T-helper 2 cell (primary cell): ENCODE data around the gene PCDHGB1.
"Not testable (repeated sequence)": the region's sequence is repeated elsewhere in the genome, so short reads cannot be mapped to it uniquely, and the experiment has no call there.

Experiments used
- DNase-seq, 5 experiments: peaks; one replicate each; pipeline versions ENCODE4 v3.0.0 to v3.0.0-alpha.2; 2012 to 2022

Gene PCDHGB1

DNA sequence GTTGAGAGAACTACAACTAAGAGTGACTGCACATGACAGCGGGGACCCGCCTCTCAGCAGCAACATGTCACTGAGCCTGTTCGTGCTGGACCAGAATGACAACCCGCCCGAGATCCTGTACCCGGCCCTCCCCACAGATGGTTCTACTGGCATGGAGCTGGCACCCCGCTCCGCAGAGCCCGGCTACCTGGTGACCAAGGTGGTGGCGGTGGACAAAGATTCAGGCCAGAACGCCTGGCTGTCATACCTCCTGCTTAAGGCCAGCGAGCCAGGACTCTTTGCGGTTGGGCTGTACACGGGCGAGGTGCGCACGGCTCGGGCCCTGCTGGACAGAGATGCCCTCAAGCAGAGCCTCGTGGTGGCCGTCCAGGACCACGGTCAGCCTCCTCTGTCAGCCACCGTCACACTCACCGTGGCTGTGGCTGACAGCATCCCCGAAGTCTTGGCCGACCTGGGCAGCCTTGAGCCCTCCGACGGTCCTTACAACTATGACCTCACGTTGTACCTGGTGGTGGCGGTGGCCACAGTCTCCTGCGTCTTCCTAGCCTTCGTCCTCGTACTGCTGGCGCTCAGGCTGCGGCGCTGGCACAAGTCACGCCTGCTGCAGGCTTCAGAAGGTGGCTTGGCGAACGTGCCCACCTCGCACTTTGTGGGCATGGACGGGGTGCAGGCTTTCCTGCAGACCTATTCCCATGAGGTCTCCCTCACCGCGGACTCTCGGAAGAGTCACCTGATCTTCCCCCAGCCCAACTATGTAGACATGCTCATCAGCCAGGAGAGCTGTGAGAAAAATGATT is 34.8 kb downstream of the PCDHGB1 start:
- DNase-seq = no peak

DNA sequence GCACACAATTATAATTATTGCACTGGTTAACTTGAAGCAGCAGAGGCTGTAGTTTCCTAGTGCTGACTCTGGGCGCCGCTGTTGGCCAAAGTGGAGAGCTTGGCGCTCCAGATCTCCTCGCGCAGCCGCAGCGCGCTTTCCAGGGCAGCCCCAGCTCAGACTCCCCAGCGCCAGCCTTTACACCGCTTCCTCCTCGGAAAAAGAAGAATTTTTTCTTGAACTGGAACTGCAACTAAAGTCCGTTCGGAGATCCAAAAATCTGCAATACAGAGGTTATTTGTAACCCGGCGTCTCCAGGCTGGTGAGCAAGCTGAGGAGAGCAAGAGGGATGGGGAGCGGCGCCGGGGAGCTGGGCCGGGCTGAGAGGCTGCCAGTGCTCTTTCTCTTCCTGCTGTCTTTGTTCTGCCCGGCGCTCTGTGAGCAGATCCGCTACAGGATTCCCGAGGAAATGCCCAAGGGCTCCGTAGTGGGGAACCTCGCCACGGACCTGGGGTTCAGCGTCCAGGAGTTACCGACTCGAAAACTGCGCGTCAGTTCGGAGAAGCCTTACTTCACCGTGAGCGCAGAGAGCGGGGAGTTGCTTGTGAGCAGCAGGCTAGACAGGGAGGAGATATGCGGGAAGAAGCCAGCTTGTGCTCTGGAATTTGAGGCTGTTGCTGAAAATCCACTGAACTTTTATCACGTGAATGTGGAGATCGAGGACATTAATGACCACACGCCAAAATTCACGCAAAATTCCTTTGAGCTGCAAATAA is 37.8 kb downstream of the PCDHGB1 start, which contains the start of gene PCDHGB4:
TSS of gene PCDHGB4 (plus strand) at position 142 of the 755 bp plus-strand sequence. CDS start at position 329, 187 bp downstream.
- peak in 1 of 5 experiments; percentile 30 for DNase-seq

DNA sequence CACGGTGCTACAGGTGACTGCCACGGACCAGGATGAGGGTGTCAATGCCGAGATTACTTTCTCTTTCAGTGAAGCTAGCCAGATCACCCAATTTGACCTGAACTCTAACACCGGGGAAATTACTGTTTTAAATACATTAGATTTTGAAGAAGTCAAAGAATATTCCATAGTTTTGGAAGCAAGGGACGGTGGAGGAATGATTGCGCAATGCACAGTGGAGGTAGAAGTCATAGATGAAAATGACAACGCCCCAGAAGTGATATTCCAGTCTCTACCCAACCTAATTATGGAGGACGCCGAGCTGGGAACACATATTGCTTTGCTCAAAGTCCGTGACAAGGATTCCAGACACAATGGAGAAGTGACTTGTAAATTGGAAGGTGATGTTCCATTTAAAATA is 38.8 kb downstream of the PCDHGB1 start:
- DNase-seq = no peak

DNA sequence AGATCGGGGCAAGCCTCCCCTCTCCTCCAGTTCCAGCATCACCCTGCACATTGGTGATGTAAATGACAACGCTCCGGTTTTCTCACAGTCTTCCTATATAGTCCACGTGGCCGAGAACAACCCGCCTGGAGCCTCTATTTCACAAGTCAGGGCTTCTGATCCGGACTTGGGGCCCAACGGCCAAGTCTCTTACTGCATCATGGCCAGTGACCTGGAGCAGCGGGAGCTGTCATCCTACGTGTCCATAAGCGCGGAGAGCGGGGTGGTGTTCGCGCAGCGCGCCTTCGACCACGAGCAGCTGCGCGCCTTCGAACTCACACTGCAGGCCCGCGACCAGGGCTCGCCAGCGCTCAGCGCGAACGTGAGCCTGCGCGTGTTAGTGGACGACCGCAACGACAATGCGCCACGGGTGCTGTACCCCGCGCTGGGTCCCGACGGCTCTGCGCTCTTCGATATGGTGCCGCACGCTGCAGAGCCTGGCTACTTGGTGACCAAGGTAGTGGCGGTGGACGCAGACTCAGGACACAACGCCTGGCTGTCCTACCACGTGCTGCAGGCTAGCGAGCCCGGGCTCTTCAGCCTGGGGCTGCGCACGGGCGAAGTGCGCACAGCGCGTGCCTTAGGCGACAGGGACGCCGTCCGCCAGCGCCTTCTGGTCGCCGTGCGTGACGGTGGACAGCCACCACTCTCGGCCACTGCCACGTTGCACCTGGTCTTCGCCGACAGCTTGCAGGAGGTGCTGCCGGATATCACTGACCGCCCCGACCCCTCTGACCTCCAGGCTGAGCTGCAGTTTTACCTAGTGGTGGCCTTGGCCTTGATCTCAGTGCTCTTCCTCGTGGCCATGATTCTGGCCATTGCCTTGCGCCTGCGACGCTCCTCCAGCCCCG is 39.5 kb downstream of the PCDHGB1 start:
- DNase-seq = no peak

DNA sequence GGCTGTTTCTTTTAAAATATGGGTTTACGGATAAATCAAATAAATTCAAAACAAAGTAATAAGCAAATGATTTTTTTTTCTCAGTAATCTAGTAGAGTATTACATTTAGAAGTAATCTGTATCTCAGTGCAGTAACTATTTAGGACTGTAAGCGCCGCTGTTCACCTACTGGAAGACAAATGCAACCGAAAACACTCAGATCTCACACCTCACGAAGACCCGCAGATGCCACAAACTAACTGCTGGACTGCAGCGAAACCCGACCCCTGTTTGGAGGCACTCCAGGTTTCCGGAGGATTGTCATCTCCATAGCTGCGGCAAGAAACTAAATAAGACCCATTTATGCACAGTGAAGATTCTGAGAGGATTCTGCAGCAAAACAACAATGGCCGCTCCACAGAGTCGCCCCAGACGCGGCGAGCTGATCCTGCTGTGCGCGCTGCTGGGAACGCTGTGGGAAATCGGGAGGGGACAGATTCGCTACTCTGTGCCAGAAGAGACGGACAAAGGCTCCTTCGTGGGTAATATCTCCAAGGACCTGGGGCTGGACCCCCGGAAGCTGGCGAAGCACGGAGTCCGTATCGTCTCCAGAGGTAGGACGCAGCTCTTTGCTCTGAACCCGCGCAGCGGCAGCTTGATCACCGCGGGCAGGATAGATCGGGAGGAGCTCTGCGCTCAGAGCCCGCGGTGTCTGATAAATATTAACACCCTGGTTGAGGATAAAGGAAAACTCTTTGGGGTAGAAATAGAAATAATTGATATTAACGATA is 42.7 kb downstream of the PCDHGB1 start, which contains the start of gene PCDHGA8:
TSS of gene PCDHGA8 (plus strand) at position 205 of the 770 bp plus-strand sequence. CDS start at position 386, 181 bp downstream.
- DNase-seq = peak in 1 of 5 experiments; percentile 14

DNA sequence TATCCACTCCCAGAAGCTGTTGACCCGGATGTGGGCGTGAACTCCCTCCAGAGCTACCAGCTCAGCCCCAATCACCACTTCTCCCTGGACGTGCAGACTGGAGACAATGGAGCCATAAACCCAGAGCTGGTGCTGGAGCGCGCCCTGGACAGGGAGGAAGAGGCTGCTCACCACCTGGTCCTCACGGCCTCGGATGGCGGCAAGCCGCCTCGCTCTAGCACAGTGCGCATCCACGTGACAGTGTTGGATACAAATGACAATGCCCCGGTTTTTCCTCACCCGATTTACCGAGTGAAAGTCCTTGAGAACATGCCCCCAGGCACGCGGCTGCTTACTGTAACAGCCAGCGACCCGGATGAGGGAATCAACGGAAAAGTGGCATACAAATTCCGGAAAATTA is 43.4 kb downstream of the PCDHGB1 start:
- DNase-seq = no peak

DNA sequence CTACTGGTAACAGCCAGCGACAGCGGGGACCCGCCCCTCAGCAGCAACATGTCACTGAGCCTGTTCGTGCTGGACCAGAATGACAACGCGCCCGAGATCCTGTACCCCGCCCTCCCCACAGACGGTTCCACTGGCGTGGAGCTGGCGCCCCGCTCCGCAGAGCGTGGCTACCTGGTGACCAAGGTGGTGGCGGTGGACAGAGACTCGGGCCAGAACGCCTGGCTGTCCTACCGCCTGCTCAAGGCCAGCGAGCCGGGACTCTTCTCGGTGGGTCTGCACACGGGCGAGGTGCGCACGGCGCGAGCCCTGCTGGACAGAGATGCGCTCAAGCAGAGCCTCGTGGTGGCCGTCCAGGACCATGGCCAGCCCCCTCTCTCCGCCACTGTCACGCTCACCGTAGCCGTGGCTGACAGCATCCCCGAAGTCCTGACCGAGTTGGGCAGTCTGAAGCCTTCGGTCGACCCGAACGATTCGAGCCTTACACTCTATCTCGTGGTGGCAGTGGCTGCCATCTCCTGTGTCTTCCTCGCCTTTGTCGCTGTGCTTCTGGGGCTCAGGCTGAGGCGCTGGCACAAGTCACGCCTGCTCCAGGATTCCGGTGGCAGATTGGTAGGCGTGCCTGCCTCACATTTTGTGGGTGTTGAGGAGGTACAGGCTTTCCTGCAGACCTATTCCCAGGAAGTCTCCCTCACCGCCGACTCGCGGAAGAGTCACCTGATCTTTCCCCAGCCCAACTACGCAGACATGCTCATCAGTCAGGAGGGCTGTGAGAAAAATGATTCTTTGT is 44.7 kb downstream of the PCDHGB1 start:
- not testable (repeated sequence) for DNase-seq

DNA sequence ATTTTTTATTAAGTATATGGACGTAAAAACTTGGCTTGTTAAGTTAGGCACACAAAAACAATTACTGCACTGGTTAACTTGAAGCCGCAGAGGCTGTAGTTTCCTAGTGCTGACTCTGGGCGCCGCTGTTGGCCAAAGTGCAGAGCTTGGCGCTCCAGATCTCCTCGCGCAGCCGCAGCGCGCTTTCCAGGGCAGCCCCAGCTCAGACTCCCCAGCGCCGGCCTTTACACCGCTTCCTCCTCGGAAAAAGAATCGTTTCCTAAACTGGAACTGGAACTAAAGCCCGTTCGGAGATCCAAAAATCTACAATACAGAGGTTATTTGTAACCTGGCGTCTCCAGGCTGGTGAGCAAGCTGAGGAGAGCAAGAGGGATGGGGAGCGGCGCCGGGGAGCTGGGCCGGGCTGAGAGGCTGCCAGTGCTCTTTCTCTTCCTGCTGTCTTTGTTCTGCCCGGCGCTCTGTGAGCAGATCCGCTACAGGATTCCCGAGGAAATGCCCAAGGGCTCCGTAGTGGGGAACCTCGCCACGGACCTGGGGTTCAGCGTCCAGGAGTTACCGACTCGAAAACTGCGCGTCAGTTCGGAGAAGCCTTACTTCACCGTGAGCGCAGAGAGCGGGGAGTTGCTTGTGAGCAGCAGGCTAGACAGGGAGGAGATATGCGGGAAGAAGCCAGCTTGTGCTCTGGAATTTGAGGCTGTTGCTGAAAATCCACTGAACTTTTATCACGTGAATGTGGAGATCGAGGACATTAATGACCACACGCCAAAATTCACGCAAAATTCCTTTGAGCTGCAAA is 48.1 kb downstream of the PCDHGB1 start, which contains the start of gene PCDHGB5:
TSS of gene PCDHGB5 (plus strand) at position 192 of the 796 bp plus-strand sequence. CDS start at position 373, 181 bp downstream.
- peak in 1 of 5 experiments; percentile 45 for DNase-seq

DNA sequence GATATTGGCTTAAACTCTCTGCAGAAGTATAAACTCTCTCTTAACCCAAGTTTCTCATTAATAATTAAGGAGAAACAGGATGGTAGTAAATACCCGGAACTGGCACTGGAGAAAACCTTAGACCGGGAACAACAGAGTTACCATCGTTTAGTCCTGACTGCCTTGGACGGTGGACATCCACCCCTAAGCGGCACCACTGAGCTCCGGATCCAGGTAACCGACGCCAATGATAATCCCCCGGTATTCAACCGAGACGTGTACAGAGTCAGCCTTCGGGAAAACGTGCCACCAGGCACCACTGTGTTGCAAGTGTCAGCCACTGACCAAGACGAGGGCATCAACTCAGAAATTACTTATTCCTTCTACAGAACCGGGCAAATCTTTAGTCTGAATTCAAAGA is 48.7 kb downstream of the PCDHGB1 start:
- DNase-seq = no peak

DNA sequence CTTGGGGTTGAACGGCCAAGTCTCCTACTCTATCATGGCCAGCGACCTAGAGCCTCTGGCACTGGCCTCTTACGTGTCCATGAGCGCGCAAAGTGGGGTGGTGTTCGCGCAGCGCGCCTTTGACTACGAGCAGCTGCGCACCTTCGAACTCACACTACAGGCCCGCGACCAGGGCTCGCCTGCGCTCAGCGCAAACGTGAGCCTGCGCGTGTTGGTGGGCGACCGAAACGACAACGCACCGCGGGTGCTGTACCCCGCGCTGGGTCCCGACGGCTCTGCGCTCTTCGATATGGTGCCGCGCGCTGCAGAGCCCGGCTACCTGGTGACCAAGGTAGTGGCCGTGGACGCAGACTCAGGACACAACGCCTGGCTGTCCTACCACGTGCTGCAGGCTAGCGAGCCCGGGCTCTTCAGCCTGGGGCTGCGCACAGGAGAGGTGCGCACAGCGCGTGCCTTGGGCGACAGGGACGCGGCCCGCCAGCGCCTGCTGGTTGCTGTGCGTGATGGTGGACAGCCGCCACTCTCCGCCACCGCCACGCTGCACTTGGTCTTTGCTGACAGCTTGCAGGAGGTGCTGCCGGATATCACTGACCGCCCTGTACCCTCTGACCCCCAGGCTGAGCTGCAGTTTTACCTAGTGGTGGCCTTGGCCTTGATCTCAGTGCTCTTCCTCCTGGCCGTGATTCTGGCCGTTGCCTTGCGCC is 49.8 kb downstream of the PCDHGB1 start:
- DNase-seq = no peak
